DOHH2 (cell line): ENCODE data around the gene FAM240B.

Experiments
- EZH2phosphoT487 ChIP-seq: fragments of 200-600 bp; sonication (generic); IDR thresholded peaks from 2 replicates; pipeline ENCODE4 v1.6.1; 2017; ENCODE audit warnings: borderline replicate concordance, mild to moderate bottlenecking, antibody characterized with exemption, low read length, moderate library complexity, mixed read lengths
- TF ChIP-seq, protein P1 (sequence below): fragments of 200-600 bp; sonication (generic); IDR thresholded peaks from one replicate; pipeline ENCODE4 v1.5.1; 2014; ENCODE audit warnings: antibody characterized with exemption, mild to moderate bottlenecking, low read depth, low read length; ENCODE audit not compliant: poor library complexity, severe bottlenecking

DNA sequence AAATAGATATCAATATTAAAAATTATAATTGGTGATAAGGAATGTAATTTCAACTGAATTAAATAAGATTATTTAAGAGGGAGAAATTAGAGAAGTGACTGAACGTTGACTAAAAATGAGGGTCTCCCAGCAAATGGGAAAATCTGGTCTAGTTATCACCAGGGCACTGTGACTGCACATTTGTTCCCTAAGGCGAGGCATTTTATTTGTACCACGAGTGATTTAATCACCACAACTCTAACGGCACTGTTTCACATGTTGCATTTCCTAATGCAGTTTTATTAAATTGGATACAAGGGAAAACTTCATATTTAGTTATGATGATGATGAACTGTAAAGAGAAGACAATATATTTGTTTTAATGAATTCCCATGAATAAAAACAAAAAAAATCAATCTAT, 26.4 kb upstream of the FAM240B start:
- TF ChIP-seq, protein P1, sequence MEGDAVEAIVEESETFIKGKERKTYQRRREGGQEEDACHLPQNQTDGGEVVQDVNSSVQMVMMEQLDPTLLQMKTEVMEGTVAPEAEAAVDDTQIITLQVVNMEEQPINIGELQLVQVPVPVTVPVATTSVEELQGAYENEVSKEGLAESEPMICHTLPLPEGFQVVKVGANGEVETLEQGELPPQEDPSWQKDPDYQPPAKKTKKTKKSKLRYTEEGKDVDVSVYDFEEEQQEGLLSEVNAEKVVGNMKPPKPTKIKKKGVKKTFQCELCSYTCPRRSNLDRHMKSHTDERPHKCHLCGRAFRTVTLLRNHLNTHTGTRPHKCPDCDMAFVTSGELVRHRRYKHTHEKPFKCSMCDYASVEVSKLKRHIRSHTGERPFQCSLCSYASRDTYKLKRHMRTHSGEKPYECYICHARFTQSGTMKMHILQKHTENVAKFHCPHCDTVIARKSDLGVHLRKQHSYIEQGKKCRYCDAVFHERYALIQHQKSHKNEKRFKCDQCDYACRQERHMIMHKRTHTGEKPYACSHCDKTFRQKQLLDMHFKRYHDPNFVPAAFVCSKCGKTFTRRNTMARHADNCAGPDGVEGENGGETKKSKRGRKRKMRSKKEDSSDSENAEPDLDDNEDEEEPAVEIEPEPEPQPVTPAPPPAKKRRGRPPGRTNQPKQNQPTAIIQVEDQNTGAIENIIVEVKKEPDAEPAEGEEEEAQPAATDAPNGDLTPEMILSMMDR, result no peak
- no peak for TF ChIP-seq EZH2phosphoT487
